Measurements from ENCODE around the gene RAB1A. TPM values are rescaled to one million over a fixed set of nuclear protein-coding genes. Genes with fewer than 3 reads are reported as not detected.

RAB1A gene
- total and polyA plus RNA-seq, 7 donors = 52.0 to 229 (median 89.3) TPM

GRCh38 chr2:65044097-65044735, 85.7 kb downstream of the RAB1A start:
- no peak for DNase-seq
- Histone ChIP-seq H3K9me3 (no peaks in the 10 kb centered on the region), H3K36me3 (ENCODE audit: insufficient read depth in 1 of 2, low read depth in 1 of 2) (peaks cover 3 to 41% of the 10 kb centered on the region in 2 donors), H3K27ac (no peak overlapping the region), H3K4me1 (peaks cover 8% of the 10 kb centered on the region), H3K4me3 (no peak overlapping the region), H3K27me3 (ENCODE audit: insufficient read depth in 3 of 3, low read length in 2 of 3) (no peaks in the 10 kb centered on the region)
- WGBS, 3 donors = 84 to 90% (median 88%) methylated on average over 7 of the region's 7 CpGs
- ATAC-seq = no peak
- intact Hi-C loops (cut with DNase I) = loop anchor here in 1 of 2 donors (5.0 kb wide), 1 partner anchor 37 kb away; no protein-coding TSS in a partner anchor
- TF ChIP-seq CTCF (IDR thresholded peaks at IDR 0.05) = no peak

DNA sequence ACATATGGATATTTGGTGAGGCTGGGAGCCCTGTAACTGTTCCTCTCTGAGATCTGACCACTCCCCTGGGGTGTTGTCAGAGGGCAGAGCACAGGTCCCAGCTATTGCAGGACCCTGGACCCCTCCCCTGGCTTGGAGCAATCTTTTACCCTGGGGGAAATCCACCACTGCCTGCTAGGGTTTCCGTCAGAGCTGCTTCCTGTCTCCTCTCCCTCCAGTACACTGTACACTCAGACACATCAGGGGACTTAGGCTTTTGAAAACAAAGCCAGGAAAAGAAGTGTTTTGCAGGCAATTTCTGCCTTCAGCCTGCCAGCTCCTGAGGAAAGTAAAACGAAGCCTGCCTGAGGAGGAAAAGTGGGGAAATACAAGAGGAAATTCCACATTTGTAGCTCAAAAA, 86.9 kb downstream of the RAB1A start:
- Histone ChIP-seq H3K4me3 (no peak overlapping the region), H3K9me3 (no peaks in the 10 kb centered on the region), H3K36me3 (ENCODE audit: insufficient read depth in 1 of 2, low read depth in 1 of 2) (peaks cover 3 to 41% of the 10 kb centered on the region in 2 donors), H3K4me1 (peaks cover 8% of the 10 kb centered on the region), H3K27ac (no peak overlapping the region), H3K27me3 (ENCODE audit: insufficient read depth in 3 of 3, low read length in 2 of 3) (no peaks in the 10 kb centered on the region)
- ATAC-seq (no peak), DNase-seq (no peak)
- 56 to 67% (median 62%) methylated on average over 2 of the region's 2 CpGs for WGBS, 3 donors
- intact Hi-C loops (cut with DNase I) = loop anchor here in 1 of 2 donors (5.0 kb wide), 1 partner anchor 36 kb away; no protein-coding TSS in a partner anchor
- TF ChIP-seq CTCF (IDR thresholded peaks at IDR 0.05) = no peak

DNA sequence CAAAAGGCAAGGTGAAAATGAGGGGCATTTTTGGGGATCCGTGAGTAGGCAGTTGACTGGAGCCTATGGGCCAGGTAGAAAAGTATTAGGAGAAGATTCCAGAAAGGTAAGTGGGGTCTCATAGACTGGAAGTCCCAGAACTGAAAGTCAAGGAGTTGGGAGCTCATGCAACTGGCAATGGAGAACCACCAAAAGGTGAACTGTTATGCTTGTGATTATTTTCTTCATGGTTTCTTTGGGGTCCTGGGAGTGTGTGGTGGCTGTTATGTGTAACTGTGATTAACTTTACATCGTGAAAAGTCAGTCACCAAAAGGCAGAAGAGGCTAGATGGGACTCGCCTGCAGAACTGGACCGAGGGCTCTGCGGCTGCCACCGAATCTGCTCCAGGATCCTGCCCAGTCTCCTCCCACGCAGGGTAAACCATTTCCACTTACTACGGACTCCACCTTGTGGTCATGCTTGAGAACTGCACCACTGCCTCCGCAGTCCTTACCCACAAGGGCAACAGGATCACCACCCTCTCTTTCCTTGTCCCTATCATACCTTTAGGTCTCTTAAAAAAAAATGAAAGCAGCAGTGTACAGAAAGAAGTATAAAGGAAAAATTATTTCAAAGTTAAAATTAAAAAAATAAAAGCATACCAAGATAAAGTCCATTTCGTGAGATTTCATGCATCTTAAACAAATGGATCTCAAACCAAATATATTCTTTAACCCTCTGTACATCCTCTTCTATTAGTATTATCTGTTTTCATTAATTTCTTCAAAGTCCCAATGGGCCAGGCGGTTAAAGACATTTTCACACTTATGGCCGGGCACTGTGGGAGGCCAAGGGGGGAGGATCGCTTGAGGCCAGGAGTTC, 89.3 kb downstream of the RAB1A start:
- Histone ChIP-seq H3K4me1 (peaks cover 8% of the 10 kb centered on the region), H3K9me3 (no peaks in the 10 kb centered on the region), H3K4me3 (peak overlapping the region; percentile 43), H3K36me3 (ENCODE audit: insufficient read depth in 1 of 2, low read depth in 1 of 2) (peaks cover 3 to 26% of the 10 kb centered on the region in 2 donors), H3K27me3 (ENCODE audit: insufficient read depth in 3 of 3, low read length in 2 of 3) (no peaks in the 10 kb centered on the region), H3K27ac (no peak overlapping the region)
- intact Hi-C loops (cut with DNase I) = loop anchor here (1.0 to 5.0 kb wide), 3 partner anchors 33 to 123 kb away; no protein-coding TSS in a partner anchor
- 30 to 33% (median 32%) methylated on average over 13 of the region's 13 CpGs for WGBS, 3 donors
- DNase-seq = peak; percentile 77 to 89
- peak; percentile 96 to 99 (median 98) for ATAC-seq
- TF ChIP-seq CTCF (IDR thresholded peaks at IDR 0.05) = peak; percentile 98

DNA sequence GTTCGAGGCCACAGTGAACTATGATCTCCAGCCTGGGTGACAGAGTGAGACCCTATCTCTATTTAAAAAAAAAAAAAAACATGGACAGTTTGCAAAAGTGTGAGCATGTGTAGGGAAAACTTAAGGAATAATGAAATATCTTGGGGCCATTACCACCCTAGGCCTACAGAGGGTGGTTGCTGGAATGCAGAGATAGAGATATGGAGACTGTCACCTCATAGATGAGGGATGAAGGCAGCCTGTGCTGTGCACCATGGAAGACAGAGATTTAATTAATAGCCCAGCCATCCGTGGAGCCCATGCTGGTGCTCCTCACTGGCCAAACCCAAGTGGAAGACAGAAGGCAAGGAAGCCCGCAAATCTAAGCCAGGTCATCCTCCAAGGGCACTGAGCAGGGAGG, 90.3 kb downstream of the RAB1A start:
- no peak for ATAC-seq
- DNase-seq = no peak
- peaks cover 3 to 23% of the 10 kb centered on the region in 2 donors for H3K36me3 ChIP-seq (ENCODE audit: insufficient read depth in 1 of 2, low read depth in 1 of 2)
- WGBS, 3 donors = 90 to 97% (median 91%) methylated on average over 3 of the region's 3 CpGs
- intact Hi-C loops (cut with DNase I) = loop anchor here (1.0 to 5.0 kb wide), 4 partner anchors 32 to 122 kb away; no protein-coding TSS in a partner anchor
- H3K27ac ChIP-seq = no peak overlapping the region
- no peak for TF ChIP-seq CTCF (IDR thresholded peaks at IDR 0.05)
- no peaks in the 10 kb centered on the region for H3K9me3 ChIP-seq
- no peaks in the 10 kb centered on the region for H3K27me3 ChIP-seq (ENCODE audit: insufficient read depth in 3 of 3, low read length in 2 of 3)
- H3K4me3 ChIP-seq = no peak overlapping the region
- peaks cover 8% of the 10 kb centered on the region for H3K4me1 ChIP-seq

All from psoas muscle (tissue), 8 donors.